Keratinocyte (primary cell): ENCODE results near the gene GGT7.

ENCODE experiments used
- EZH2 ChIP-seq: IDR thresholded peaks from one replicate; pipeline ENCODE4 v1.6.1; 2012; ENCODE audit warnings: inconsistent platforms, mild to moderate bottlenecking, low read length, moderate library complexity
- TF ChIP-seq, protein P1 (sequence below), 3 experiments: IDR thresholded peaks in 1 of 3; conservative IDR thresholded peaks in 1 of 3; optimal IDR thresholded peaks in 1 of 3; 2 replicates in 2 of 3; 3 replicates in 1 of 3; pipeline versions ENCODE3 to v1.5.1; 2011; ENCODE audit warnings: low read length in 3 of 3, mild to moderate bottlenecking in 3 of 3, moderate library complexity in 2 of 3, control low read depth in 1 of 3, inconsistent platforms in 1 of 3; ENCODE audit not compliant: insufficient read depth in 2 of 3; ENCODE audit errors: extremely low read depth in 1 of 3

DNA sequence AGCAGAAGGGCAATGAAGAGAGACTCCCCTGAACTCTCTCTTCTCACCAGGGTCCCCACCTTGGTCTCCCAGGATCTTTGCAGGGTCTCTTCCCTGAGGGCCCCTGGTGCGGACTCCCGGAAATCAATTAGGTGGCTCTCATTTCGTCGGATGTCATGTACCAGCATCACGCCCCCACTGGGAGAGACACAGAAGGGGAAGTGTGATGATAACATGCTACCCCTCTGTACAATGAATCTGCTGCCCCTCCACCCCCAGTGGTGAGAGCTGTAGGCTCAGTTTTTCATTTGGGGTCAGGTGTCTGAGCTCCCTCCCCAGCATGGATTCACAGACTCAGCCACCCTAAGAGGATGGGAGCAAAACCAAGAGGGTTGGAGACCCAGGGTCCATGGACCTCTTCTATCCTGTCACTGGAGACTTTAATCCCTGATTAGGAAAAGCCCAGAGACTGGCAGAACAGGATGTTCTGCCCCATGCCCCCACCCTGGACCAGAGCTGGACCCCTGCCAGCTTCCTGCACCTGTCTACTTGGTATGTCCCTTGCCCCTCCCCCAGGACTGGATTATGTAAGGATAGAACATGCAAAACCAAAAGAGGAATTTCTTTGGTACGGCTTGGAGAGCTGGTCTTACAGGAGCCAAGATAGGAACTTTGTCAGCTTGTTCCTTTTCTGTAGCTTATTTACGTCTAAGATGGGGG lies 11.1 kb downstream of the GGT7 start:
- TF ChIP-seq, protein P1, sequence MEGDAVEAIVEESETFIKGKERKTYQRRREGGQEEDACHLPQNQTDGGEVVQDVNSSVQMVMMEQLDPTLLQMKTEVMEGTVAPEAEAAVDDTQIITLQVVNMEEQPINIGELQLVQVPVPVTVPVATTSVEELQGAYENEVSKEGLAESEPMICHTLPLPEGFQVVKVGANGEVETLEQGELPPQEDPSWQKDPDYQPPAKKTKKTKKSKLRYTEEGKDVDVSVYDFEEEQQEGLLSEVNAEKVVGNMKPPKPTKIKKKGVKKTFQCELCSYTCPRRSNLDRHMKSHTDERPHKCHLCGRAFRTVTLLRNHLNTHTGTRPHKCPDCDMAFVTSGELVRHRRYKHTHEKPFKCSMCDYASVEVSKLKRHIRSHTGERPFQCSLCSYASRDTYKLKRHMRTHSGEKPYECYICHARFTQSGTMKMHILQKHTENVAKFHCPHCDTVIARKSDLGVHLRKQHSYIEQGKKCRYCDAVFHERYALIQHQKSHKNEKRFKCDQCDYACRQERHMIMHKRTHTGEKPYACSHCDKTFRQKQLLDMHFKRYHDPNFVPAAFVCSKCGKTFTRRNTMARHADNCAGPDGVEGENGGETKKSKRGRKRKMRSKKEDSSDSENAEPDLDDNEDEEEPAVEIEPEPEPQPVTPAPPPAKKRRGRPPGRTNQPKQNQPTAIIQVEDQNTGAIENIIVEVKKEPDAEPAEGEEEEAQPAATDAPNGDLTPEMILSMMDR (optimal IDR thresholded peaks at IDR 0.05 in 1 of 3, IDR thresholded peaks at IDR 0.05 in 1 of 3, conservative IDR thresholded peaks at IDR 0.05 in 1 of 3; ENCODE audit: extremely low read depth in 1 of 3, insufficient read depth in 2 of 3, low read length in 3 of 3), result no peak
- TF ChIP-seq EZH2, result no peak
